ENCODE results near the gene CAPN15.
A peak's percentile ranks its signal among the peaks of the same experiment; 100 is the strongest.

Gene CAPN15

DNA sequence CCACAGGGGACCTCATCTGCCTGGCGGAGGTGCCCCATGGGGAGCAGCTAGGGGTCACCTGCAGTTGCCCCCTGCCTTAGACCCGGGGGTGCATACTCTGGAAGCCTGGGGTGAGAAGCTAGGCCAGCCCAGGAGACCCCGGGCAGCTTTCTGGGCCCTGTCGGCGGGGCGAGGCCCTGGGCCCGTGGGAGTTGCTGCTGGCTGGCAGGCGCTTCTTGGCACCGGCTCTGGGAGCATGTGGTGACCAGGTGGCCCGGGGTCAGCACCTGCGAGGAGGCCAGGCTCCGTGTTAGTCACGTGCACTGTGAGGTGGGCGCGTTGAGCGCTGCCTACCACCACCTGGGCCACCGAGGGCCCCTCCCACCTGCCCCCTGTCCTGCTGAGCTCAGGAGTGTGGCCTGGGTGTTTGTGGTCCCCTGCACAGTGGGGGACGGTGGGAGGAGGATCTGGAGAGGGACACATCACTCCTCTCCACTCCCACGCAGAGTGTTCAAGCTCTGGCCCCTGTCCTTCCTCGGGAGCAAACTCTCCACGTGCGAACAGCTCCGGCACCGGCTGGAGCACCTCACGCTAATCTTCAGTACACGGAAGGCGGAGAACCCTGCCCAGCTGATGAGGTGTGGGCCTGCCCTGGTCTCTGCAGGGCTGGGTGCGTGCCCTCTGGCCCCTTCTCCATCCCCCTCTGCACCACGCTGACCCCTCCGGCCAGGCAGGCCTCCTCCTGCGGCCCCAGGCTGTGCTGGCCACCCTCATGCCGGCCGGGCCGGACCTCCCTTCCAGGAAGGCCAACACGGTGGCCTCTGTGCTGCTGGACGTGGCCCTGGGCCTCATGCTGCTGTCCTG is 48.1 kb downstream of the CAPN15 start:
- no peak for DNase-seq (ENCODE audit: low read depth in 2 of 2, low spot score in 1 of 2)

DNA sequence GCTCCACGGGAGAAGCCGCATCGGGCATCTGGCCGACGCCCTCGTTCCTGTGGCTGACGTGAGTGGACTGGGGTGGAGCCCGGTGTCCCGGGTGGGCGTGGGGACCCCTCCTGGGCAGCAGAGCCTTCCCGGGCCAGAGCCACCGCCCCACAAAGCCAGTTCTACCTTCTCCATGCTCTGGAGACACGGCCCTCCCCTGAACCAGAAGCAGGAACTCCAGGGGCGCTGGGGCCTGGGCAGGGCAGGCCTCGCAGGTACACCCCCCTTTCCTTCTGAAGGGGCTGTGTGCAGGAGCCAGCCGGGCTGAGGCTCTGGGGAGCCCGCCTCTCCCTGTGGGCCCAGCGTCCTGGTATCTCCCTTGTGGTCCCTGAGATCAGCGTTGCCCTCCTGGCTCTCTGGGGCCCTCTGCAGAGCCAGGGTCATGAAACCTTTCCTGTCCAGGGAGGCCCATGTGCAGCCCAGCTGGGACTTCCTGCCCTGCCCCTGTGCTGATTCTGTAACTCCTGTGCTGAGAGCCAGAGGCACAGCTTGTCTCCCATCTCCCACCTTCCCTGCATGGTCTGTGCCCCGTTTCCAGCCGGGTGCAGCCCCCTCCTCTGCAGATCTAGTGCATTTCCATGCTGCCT is 48.8 kb downstream of the CAPN15 start:
- DNase-seq (ENCODE audit: low read depth in 2 of 2, low spot score in 1 of 2): no peak

DNA sequence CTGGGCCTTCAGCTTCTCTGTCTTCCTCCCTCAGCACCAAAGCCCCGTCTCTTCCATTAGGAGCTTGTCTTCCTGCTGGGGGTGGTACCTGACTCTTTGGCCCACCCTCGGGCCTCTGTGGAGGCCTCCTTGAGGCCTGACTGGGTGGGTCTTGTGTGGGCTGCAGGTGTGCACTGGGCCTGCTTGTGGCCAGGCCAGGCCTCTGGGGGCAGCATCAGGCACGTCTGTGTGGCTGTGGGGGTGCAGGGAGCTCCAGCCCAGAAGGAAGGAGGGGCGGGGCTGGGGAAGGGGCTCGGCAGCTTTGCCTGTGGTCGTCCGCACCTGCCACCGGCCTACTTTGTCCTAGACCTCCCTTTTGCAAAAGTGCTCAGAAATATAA is 49.3 kb downstream of the CAPN15 start:
- DNase-seq (ENCODE audit: low read depth in 2 of 2, low spot score in 1 of 2): no peak

DNA sequence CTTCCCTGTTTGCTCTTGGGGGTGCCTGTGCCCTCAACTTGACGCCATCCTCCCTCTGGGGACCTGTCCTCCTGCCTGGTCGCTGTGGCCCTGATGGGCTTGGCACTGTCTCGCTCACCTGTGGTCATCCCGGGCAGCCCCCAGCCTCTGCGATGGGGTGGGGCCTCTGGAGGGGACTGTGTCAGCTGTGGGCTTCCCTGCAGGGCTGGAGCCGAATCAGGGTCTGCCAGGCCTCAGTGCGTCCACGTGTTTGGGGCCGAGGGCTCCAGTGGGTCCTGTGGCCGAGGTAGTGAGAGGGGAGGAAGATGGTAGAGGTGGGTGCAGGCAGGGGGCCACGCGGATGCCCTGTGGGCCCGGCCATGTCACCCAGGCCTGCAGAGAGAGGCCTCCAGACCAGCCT is 50.3 kb downstream of the CAPN15 start:
- no peak for DNase-seq (ENCODE audit: low read depth in 2 of 2, low spot score in 1 of 2)

DNA sequence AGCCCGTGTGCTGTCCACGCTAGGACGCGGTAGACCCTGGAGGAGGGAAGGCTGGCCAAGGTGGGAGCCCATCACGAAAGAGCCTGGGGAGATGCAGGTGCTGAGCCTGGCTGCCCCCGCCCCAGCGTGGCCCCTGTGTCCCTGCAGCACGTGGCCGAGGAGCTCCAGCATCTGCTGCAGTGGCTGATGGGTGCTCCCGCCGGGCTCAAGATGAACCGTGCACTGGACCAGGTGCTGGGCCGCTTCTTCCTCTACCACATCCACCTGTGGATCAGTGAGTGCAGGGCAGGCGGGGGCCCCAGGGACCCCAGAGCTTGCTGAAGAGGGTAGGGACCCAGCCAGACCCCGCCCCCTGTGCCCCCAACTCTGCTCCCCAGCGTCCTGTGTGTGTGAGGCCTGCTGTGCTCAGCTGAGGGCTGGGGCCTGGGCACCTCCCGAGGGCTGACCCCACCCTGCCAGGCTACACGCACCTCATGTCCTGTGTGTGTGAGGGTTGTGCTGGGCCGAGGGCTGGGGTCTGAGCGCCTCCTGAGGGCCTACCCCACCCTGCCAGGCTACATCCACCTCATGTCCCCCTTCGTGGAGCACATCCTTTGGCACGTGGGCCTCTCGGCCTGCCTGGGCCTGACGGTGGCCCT is 50.8 kb downstream of the CAPN15 start:
- no peak for DNase-seq (ENCODE audit: low read depth in 2 of 2, low spot score in 1 of 2)

DNA sequence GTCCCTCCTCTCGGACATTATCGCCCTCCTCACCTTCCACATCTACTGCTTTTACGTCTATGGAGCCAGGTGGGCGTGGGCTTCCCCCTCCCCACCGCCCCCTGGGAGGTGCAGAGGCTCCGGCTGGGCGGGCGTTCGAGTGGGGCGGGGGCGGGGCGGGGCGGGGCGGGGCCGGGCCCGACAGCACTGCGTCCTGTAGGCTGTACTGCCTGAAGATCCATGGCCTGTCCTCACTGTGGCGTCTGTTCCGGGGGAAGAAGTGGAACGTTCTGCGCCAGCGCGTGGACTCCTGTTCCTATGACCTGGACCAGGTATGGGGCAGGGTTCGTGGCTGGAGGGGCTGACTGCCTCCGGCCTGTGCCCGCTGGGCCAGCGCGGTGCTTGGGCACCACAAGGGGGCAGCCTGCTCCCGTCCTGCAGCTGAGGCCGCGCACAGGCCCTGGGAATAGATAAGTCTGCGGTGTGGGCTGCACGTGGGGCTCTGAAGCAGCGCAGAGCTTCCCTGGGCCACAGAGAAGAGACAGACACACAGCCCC is 51.4 kb downstream of the CAPN15 start:
- DNase-seq (ENCODE audit: low read depth in 2 of 2, low spot score in 1 of 2): no peak

DNA sequence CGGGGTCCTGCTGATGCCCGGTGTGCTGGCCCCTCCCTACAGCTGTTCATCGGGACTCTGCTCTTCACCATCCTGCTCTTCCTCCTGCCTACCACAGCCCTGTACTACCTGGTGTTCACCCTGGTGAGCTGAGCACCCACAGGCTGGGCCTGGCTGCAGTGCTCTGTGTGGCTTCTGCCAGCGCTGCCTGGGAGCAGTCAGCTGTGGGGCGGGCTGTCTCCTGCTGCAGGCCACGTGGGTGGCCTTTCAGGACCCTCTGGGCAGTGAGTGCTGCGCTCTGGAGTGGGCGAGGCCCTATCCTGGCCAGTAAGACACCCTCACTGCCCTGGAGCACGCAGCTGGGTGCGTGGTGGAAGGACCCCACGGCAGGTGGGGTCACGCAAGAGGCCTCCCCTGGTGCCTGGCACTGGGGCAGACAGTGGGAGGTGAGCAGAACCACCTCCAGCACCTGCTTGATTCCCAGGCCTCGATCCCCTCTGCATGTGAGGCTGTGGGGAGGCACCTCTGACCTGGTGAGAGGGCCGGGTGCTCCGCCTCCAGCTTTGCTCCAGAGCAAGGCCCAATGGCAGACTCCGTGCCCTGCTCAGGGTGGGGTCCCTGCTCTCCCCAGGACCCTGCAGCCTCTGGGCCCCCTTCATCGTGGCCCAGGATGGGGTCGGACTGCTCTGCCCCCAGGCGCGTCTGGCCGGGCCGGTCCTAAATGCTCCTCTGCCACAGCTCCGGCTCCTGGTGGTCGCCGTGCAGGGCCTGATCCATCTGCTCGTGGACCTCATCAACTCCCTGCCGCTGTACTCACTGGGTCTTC is 52.8 kb downstream of the CAPN15 start:
- DNase-seq (ENCODE audit: low read depth in 2 of 2, low spot score in 1 of 2): no peak

DNA sequence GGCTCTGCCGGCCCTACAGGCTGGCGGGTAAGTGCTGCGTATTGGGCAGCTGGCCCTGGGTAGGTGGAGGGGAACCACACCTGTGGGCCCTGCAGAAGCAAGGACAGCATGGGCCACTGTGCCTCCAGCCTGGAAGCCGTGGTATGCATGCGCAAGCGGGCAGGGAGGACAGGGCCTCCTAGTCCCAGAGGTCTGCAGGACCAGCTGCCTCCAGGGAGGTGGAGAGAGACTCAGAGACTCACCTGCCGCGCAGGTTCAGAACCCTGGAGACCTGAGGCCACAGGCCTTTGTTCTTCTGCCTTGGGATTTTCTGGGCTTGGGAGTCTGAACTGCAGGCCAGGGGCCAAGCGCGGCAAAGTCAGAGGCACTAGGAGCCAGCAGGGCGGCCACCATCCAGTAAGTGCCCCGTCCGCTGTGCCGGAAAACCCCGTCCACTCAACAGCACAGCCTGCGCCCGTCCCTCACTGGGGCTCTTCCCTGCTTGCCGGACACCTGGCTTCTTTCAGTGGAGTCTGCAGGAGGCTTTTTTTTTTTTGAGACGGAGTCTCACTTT is 53.5 kb downstream of the CAPN15 start:
- DNase-seq (ENCODE audit: low read depth in 2 of 2, low spot score in 1 of 2): no peak

DNA sequence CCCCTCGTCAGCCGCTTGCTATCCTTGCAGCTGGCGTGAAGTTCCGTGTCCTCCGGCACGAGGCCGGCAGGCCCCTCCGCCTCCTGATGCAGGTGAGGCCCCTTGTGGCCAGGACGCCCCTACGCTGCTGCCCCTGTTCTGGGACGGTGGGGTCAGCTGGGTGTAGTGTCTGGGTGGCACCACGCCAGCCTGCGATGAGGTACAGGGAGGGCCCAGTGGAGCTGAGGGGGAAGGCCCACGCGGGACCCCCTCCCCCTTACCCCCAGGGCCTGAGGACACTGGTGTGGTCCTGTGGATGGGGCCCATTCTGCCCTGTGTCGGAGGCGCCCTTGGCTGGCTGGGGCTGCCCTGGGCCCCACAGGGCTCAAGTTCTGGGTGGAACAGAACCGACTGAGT is 54.7 kb downstream of the CAPN15 start:
- DNase-seq (ENCODE audit: low read depth in 2 of 2, low spot score in 1 of 2): no peak

DNA sequence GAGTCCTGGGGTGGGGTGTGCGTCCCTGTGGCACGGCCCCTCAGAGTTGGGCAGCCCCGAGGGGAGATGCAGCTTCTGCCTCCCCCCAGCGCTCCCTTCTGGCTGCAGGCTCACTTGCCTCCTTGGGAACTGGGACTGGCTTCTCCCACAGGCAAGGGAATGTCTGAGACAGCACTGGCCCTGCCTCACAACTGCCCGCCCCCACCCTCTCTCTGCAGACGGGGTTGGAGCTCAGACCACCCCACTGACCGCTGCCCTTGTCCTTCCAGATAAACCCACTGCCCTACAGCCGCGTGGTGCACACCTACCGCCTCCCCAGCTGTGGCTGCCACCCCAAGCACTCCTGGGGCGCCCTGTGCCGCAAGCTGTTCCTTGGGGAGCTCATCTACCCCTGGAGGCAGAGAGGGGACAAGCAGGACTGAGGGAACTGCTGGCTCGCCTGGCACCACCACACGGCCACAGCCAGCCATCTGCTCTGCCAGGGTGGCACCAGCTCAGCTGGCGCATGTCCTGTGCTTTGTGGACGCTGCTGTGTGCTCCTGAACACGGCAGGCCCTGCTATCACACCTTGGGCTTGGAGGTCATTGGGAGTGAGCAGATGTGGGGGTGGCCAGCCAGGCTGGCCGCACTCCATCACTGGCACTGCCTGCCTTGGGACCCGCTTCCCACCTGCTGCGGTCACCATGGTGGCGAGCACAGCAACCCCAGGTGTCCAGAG is 55.3 kb downstream of the CAPN15 start:
- no peak for DNase-seq (ENCODE audit: low read depth in 2 of 2, low spot score in 1 of 2)

DNA sequence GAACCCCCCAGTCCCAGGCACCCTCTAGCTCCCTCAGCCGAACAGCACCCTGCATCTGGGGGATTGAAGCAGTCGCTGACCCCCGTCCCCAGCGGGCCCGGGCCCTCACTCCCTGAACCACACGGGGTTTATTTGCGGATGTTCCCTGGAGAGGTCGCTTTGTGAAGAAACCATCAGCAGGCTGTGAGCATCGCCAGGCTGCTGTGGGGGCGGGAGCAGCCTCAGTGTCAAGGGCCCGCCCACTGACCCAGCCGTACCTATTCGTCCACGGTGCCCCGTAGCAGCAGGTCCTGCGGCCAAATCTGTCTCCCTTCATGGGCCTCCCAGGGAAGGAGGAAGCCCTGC is 55.9 kb downstream of the CAPN15 start:
- DNase-seq (ENCODE audit: low read depth in 2 of 2, low spot score in 1 of 2): no peak

DNA sequence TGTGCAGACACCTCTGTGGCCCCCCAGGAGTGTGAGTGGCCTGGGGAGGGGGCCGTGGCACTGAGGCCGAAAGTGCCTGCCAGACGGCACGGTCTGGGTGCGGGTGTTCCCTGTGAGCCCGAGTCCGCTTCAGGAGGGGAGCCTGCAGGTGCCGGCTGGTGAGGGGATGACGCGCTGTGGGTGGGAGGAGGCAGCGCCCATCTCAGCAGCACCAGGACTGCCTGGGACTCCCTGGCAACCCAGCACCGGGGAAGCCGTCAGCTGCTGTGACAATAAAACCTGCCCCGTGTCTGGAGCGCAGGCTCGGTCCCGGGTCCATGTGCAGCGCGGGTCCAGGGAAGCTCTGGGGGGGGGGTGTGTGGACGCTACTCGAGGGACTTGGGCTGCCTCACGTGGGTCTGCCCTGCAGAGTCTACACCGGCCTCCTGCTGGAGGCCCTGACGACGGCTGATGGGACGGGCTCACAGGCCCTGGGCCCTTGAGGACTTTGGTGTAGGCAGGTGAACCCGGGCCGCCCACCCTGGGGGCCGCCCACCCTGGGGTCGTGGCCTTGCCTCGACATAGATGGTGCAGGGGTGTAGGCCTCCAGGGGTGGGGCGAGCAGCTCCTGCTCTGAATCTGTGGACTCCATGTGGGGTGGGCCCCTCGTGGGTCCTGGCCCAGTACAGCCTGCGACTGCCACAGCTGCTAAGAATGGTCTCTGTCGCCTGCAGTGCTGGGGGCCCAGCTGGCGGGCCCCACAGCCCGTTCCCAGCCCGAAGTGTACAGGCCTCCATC is 56.5 kb downstream of the CAPN15 start:
- no peak for DNase-seq (ENCODE audit: low read depth in 2 of 2, low spot score in 1 of 2)

DNA sequence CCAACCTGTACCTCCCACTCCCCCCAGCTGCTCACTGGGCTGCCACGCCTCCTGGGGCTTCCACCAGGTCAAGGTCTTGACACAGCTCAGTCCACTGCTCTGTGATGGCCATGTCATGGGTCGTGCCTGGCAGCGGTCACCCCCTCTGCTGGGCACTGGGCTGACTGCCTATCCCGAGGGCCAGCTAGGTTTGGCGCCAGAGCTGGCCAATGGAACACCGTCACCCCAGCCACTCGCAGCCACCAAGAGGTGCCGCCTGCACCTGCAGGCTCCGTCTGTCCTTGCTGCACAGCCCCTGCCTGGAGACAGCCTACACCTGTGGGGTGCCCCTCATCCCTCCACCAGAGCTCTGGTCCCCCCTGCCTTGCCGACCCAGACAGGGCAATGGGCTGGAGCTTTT is 57.8 kb downstream of the CAPN15 start:
- no peak for DNase-seq (ENCODE audit: low read depth in 2 of 2, low spot score in 1 of 2)

DNA sequence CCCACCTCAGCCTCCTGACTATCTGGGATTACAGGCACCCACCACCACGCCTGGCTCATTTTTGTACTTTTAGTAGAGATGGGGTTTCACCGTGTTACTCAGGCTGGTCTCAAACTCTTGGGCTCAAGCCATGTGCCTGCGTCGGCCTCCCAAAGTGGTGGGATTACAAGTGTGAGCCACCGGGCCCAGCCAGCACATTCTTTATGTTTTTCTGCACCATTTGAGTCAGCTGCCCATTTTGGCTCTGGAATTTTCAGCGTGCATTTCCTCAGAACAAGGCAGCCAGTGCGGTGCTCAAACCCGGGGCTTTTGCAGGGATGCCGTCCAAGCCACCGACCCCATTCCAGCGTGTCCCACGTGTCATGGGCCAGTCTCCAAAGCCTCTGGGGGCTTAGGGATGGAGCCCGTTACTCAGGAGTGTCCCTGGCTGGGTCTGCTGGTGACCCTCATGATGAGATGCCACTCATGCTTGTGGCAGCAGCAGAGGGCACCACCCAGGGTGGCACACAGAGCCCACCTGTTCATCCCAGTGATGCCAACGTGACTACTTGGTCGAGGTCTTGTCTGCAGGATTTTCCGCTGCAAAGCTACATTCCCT is 58.6 kb downstream of the CAPN15 start:
- DNase-seq (ENCODE audit: low read depth in 2 of 2, low spot score in 1 of 2): no peak

DNA sequence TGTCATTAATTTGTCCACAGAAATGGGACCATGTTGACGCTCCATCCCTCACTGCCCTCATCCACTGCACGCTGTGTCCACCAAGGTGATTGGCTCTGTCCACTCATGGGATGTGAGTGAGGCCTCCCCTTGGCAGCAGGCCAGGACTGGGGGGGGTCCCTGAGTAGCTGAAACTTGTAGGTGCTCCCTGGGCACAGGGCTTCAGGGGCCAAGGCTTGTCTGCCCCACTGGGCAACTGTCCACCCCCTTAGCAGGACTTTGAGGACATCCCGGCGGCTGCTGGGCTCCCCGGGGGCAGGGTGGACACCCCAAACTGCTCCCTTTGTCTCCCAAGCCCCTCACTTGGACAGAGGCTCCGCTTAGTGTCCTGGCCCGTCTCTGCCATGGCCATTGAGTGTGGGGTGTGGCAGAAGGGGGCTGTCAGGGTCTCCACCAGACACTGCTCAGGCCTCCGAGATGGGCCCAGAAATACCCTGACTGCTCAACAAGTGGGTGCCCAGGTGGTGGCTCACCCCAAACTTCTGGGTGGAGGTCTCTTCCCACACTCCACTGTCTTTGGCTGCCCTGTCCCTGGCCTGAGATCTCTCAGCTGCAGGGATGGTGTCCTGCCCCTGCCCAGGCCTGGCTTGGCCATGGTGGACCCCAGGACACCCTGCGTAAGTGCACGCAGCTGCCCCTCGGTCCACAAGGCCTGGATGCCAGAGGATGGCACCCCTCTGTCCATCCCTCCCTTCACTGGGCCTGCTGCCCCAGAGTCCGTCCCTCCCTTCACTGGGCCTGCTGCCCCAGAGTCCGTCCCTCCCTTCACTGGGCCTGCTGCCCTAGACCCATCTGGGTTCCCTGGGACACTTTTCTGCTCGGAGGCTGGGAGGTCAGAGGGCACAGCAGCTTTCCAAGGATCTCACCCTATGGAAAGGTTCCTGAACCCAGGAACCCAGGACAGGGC is 59.4 kb downstream of the CAPN15 start:
- no peak for DNase-seq (ENCODE audit: low read depth in 2 of 2, low spot score in 1 of 2)

DNA sequence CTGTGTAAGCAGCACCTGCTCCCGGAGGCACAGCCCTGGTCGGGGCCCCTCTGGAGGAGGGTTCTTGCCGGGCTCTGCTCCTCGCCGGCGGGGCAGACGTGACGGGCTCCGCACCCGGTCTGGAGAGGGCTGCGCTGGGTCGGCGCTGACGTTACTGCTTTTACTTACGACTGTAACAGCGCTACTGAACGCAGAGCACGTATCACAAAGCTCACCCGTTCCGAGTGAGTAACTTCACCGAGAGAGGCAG is 61.1 kb downstream of the CAPN15 start:
- DNase-seq (ENCODE audit: low read depth in 2 of 2, low spot score in 1 of 2): peak; percentile 34 to 37

DNA sequence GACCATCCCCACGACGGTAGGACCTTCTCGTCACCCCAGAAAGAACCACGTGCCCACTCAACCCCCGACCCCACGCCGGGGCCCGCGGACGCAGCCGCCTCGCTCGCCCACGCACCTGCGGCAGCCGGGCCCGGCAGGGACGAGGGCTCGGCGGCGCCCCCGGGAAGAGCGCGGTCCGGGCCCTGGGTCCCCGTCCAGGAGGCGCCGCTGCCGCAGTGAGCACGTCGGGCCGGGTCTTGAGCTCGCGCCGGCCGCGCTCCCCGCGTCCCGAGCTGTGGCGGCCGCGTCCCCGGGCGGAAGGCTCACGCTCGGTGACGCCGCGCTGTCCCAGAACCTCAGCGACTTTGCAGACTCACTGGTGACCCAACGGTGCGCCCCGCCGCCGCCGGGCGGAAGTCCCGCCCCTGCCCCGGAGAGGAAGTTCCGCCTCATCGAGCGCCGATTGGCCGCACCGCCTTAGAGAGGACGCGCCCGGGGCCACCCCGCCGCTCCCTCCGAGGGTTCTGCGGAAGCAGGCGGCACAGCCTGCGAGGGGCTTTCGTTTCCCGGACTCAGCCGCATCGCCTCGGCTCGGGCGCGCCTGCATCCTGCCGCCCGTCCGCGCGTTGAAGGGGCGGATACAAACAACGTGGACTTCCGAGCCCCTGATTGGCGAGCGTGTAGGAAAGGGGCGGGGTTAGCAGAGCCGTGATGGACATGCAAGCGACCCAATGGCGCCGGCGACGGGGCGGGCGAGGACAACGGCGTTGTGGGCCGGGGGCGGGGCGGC is 61.6 kb downstream of the CAPN15 start:
- peak; percentile 94 to 98 for DNase-seq (ENCODE audit: low read depth in 2 of 2, low spot score in 1 of 2)

Measured in stimulated activated CD8-positive, alpha-beta memory T cell treated with anti-CD3 and anti-CD28 coated beads, Interleukin-4, amount 100 ng/mL, for 4 hours (primary cell).